Keratinocyte (primary cell): Measurements from ENCODE around the gene SLCO1B3.

Source experiments
- CTCF ChIP-seq, 3 experiments: IDR thresholded peaks in 1 of 3; conservative IDR thresholded peaks in 1 of 3; optimal IDR thresholded peaks in 1 of 3; 2 replicates in 2 of 3; 3 replicates in 1 of 3; pipeline versions ENCODE3 to v1.5.1; 2011; ENCODE audit warnings: low read length in 3 of 3, mild to moderate bottlenecking in 3 of 3, moderate library complexity in 2 of 3, control low read depth in 1 of 3, inconsistent platforms in 1 of 3; ENCODE audit not compliant: insufficient read depth in 2 of 3; ENCODE audit errors: extremely low read depth in 1 of 3
- EZH2 ChIP-seq: IDR thresholded peaks from one replicate; pipeline ENCODE4 v1.6.1; 2012; ENCODE audit warnings: inconsistent platforms, mild to moderate bottlenecking, low read length, moderate library complexity

- TF ChIP-seq CTCF (optimal IDR thresholded peaks at IDR 0.05 in 1 of 3, IDR thresholded peaks at IDR 0.05 in 1 of 3, conservative IDR thresholded peaks at IDR 0.05 in 1 of 3; ENCODE audit: extremely low read depth in 1 of 3, insufficient read depth in 2 of 3, low read length in 3 of 3) (no peak), EZH2 (no peak)
Observed at GRCh38 chr12:20830456-20830855, 20.0 kb downstream of the SLCO1B3 start.
